A549 treated with RU486 at 1 μM for 4 hours (cell line): ENCODE data around the gene WHRN. TPM values are rescaled to one million over a fixed set of nuclear protein-coding genes. Genes with fewer than 3 reads are reported as not detected.

ENCODE experiments used
- total RNA-seq: library from RNA; stranded (reverse); fragments of 200-300 nt; extraction: Qiagen RNA extraction; gene quantifications from 5 replicates; pipeline ENCODE4 v1.2.3, GENCODE V29; 2022; ENCODE audit warnings: low read depth

Gene WHRN
- 3.9 to 8.1 TPM (median 6.7 TPM) in 5 replicates for total RNA-seq

DNA sequence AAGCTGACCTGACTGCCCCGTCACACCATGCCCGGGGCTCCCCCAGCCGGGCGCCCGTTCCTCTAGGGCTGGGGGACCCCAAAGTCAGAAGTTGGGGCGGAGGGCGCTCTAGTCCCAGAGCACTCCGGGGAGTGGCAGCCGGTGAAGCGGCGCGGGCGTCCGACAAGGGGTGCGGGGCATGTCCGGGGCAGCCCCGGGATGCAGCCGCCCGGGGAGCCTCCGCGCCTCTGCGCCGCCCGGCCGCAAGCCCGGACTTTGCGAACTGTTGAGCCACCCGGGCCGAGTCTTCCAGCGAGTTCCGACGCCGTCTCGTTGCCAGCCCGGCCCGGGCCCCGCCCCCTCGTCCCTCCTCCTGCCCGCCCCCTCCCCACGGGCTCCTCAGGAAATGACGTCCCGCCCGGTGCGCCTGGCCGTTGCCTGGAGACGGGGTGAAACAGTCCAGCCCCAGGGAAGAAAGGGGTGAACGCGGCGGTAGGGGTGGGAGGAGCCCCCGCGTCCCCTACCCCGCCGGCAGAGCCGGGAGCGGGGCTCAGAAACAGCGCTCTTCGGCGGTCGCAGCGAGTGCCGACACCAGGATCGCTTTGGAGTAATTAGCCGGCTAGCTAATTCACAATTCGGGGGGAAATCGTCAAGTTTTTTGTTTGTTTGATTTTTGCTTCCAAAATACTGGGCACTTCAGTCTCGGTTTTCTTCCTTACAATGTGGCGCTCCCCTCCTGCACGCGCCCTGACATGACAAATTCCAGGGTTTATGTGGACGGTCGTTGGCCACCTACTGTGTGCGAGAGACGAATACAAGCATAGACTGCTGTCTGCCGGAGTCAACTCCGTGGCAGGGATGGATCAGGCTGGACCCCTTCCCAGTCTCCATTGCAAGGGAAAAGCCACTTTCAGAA lies at the start of gene WHRN:
WHRN (minus strand) TSS at position 287 of the 895 bp plus-strand sequence. CDS start 672 bp downstream, outside the sequence.

DNA sequence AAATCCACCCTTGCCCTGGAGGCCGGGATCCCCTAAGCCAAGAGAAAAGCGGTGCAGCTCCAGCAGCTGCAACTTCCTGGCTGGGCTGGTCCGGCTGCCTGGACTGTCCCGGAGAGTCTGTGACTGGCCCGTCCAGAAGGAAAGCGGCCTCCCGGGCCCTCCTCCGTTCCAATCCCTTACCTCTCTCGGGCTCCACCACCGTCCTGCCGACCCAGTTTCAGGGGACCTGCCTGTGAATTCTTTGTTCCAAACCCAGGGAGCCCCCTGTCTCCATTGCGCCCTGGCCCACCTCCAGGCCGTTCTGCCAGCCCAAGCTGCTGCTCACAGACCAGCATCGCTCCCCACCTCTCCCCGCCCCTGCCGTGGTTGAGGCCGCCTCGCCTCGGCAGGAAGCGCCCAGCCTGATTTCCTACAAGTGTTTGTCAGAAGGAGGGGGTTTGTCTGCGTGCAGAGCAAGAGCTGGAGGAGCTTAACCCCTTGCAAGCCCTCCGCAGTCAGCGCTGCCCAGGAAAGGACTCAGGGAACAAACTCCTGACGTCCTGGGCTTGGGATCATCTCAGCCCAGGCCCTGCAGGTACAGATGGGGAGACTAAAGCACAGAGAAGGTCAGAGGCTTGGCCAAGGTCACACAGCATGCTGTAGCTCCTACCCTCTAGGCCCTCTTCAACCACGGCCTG lies 117.5 kb downstream of the WHRN start, which contains the start of gene AKNA:
AKNA (minus strand) TSS at position 303 of the 677 bp plus-strand sequence. CDS start 6,649 bp downstream, outside the sequence.

Other genes with a start within 250 kb of the WHRN start
- 0.35 TPM in 1 of 5 replicates, not detected in the others for gene ORM1, start 182.4 kb downstream of the WHRN start, total RNA-seq
- gene ORM2, start 175.6 kb downstream of the WHRN start, total RNA-seq = not detected in 5 replicates
- 3.4 to 5.3 TPM (median 4.4 TPM) in 5 replicates for gene AKNA, start 117.5 kb downstream of the WHRN start, total RNA-seq
- gene ATP6V1G1, start 82.3 kb upstream of the WHRN start, total RNA-seq = 114 to 155 TPM (median 116 TPM) in 5 replicates
- gene TMEM268, start 105.8 kb upstream of the WHRN start, total RNA-seq = 10.8 to 12.7 TPM (median 11.8 TPM) in 5 replicates
- not detected in 5 replicates for gene TEX53, start 152.3 kb upstream of the WHRN start, total RNA-seq
- gene TEX48, start 176.7 kb upstream of the WHRN start, total RNA-seq = not detected in 5 replicates